HG02571 (cell line): ENCODE measurements around the gene SAE1.
A peak's percentile ranks its signal among the peaks of the same experiment; 100 is the strongest.
"Not testable (repeated sequence)": the region's sequence is repeated elsewhere in the genome, so short reads cannot be mapped to it uniquely, and the experiment has no call there.

Experiments
- ATAC-seq: cut with Tn5 transposase; IDR thresholded peaks from one replicate; pipeline ENCODE4 v1.9.1; 2021; ENCODE audit warnings: mild to moderate bottlenecking, moderate library complexity; ENCODE audit not compliant: unreplicated experiment

The SAE1 gene

DNA sequence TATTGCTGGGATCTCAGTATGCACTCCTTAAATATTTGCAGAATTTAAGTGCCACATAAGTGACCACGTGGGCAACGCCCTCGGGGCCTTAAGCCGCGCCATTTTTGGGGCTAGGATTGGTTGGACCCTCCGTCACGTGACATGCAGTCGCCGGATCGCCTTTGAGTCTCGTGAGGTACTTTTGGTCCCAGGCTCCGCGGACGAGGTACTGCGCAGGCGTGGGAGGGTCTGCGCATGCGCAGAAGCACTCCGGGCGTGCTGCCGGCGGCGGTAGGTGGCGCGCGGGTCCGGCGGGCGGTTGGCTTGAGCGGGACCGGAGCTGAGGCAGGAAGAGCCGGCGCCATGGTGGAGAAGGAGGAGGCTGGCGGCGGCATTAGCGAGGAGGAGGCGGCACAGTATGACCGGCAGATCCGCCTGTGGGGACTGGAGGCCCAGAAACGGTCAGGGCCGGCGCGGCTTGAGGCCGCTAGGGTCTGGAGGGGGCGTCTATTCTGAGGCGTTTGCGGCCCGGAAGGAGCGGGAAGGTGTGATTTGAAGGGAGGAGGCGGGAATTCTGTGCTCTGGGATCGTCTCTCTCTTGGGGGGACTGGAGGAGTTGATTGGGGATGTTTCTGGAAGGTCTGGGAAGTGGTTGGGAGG lies at the start of gene SAE1:
SAE1 (plus strand) TSS at position 247 of the 639 bp plus-strand sequence; CDS start at position 343, 96 bp downstream.
- ATAC-seq: peak; percentile 71

DNA sequence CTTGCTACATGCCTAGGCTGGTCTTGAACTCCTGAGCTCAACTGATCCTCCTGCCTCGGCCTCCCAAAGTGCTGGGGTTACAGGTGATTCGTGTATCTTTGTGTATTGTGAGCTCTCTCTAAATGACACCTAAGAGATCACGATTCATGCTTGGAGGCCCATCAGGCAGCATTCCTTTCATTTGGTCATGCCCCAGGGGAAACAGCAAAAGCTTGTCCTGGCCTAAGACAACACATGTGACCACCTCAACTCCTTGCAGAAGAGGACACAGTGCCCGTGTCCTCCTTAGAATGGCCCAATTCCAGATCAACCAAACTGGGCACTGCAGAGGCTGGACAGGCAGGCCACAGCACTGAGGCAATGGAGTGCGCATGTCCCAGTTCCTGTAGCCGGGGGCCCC lies 49.5 kb upstream of the SAE1 start:
- ATAC-seq: no peak

DNA sequence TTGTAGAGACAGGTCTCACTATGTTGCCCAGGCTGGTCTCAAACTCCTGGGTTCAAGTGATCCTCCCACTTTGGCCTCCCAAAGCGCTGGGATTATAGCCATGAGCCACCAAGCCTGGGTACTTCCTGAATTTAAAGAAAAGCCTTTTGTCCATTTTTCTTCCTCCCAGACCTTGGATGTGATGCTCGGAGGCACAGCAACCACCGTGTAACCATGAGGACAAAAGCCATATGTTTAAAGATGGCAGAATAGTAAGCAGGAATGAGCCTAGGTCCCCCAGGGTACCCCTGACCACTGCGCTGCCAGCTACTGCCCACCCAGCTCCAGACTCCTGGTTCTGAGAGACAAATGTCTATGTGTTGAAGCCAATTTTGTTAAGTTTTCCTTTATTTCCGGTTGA lies 48.1 kb upstream of the SAE1 start:
- ATAC-seq: no peak

DNA sequence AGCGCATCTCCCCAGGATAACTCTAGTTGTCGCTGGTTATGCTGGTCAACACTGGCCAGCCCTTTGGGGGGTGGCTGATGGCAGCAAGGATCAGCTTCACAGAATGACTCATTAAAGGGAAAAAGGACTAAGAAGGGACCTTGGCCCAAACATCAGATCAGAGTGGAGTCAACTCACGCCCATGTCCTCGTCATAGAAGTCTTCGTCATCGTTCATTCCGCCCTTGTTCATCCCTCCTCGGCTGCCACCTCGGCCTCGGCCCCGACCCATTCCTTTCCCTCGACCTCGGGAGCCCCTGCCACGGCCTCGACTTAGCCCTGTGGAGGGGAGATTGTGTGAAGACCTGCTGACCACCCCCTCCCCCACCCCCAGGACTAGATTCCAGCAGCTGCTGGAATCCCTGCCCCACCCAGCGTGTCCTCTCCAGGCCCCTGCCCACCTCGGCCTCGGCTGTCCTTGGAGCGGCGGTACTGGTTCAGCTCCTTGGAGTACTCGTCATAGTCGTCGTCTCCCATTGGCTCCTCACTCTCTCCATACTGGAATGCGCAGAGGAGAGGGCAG lies 45.7 kb upstream of the SAE1 start:
- ATAC-seq: no peak

DNA sequence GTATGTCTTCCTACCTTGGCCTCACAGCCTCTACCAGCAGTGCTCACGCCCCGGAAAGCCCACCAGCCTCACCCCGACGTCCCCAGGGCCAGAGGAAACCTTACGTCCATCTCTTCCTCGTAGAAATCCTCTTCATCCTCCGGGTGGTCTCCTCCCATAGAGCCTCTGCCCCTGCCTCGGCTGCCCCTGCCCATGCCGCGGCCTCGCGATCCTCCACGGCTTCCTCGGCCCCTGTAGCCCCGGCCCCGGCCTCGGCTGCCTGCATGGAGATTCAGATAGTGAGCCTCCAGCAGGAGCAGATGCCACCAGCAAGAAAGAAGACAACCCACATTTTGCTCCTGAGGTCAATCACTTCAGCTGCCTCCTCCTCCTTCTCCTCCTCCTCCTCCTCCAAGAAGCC lies 44.4 kb upstream of the SAE1 start:
- ATAC-seq: no peak

DNA sequence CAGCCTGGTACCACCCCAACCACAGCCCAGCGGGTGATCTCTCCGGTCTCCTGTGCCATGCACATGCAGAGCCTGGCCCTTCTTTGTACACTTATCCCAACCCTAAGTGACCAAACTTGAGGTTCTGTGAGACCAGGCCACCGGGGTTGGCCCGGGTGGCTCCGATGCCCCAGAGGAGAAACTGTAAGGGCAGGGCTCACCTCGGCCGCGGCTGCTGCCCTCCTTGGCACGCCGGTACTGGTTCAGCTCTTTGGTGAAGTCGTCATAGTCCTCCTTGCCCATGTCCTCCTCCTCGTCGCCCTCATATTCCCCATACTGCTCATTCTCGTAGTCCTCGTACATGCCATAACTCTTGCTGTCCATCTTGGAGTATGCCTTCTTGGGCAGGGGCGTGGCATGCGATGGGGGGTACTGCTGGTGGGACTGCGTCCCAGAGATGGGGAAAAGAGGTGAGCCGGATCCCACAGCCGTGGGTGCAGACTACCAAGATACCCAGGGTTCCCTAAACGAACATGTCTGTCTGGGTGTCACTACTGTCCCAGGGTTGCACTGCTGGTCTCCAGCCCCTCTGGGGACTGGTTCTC lies 40.8 kb upstream of the SAE1 start:
- ATAC-seq: no peak

DNA sequence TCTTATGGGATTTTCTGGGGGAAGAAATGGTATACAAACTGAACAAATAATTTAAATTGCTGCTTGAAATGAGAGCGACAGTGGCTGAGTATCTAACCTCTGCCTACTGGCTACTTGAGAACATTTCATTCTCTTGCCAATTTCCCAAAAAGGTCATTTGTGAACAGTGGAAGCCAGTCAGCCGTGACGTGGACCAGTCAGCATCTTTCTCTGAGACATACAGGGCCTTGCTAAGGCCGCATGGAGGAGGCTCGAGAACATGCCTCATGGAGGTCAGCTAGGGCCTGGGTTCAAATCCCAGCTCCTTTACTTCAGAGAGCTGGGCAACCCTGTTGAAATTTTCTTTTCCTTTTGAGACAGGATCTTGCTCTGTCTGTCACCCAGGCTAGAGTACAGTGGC lies 37.4 kb upstream of the SAE1 start:
- ATAC-seq: no peak

DNA sequence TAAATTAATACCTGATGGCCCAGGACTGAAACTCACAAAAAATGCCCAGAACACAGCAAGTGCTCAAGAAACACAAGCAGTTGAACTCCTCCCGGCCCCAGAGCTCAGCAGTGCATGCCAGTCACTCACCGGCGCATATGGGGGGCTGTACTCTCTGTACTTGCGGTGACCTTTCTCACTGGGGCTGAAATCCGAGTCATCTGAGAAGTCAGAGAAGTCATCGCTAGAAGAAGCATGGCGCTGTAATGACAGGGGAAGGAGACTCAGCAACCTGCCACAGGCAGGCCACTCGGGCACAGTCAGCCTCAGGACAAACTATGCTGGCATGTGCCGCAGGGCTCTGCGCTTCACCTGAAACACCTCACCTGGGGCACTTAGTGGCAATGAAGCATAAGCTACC lies 36.8 kb upstream of the SAE1 start:
- no peak for ATAC-seq

DNA sequence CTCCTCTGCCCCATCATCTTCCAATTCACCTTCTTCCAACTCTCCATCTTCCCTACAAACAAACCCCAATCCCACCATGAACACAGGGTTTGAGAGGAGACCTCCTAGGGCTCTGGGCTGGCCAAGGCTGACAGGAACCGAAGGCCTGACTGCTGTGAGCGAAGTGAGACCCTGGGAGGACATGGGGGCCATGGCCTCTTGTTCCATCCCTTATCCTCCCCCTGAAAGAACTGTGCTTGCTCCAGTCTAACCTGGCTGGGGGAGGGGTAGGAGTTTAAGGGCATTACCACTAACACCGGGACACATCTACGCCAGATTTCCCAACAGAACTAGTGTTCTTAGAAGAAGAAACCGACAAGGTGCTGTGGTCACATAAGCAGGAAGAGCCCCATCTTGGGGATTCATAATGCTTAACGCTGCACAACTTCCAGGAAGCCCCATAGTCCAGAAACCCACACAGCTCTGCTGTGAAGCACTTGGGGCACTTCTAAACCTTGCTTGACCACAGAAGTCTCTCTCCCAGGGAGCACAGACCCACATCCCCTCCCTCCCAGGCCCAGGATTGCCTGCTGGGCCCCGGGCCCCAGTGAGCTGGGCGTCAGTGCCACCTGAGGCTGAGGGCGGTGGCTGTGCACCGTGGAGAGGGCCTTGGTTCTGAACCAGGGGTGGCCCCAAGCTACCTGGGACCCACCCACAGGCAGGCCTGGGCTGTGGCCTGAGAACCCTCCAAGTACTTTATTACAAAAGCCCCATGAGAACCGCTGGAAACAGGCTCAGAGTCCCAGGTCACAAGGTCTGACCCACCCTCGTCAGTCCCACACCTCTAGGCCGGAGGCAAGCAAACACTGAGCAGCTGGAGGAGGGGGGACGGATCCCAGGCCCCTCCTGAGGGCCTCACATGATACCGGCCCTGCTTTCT lies 35.8 kb upstream of the SAE1 start:
- ATAC-seq: no peak

DNA sequence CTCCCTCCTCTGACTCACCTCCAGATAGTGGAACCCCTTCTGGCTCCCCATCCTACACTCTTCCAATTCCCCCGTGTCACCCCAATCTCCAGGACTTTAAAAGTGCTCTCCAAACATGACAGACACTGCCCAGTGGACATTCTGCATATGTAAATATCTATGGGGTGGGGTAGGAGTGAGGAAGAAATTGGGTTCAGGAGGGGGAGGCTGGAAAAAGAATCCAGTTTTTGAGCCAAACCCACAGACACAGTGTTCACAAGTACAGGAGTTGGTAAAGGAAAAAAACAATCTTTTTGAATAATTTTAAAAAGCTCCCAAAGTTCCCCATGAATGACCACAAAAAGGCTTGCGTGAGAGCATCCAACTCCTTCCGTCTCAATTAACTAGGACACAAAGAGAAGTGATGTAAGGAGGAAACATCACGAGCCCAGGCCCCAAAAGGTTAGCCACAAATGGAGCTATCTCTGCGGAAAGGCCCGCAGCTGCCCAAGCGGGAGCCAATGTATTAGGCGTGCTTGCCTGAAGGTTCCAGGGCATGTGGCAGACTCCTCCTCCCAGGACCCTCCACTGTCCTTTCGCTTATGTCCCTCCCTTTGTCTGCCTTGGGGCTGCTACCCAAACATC lies 35.0 kb upstream of the SAE1 start:
- ATAC-seq: no peak

DNA sequence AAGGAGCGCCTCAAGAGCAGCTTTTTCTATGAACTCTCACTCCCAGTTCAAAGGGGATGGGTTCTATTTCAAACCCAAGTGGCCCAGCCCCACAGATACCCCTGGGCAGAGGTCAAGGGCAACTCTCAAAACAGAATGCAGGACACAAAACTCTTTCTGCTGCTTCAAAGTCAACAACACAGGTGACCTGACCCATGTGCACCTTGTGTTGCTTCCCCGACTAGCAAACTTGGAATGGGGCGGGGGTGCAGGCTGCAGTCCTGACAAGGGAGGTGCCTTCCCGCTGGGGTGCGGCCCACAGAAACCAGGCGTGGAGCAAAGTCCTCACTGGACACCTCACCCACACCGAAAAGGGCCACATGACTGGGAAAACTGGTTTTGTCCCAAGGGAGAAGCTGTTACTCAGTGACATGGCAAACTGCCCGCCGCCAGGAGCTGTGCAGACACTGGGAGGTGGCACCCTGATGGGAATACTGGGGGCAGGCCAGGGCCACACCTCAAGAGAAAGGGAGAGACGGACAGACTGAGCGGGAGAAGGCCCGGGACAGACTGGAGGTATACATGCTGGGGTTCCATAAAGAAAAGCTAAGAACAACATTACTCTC lies 34.4 kb upstream of the SAE1 start:
- no peak for ATAC-seq

DNA sequence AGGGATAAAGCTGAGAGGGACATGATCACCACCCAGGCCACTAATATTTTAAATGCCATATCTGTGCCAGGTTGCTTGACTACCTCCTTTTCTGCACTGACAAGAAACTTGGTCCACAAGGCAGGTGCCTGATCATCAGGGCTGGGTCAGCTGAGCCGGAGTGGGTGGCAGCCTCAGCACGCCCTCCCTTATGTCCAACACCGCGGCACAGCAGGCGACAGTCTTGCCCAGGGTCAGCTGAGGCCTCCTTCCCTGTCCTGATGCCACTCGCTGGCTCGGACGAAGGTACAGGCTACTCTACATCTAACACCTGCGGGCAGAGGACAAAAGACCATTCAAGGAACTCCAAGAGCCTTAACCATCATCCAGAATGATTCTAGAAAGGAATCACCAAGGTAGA lies 33.9 kb upstream of the SAE1 start:
- no peak for ATAC-seq

DNA sequence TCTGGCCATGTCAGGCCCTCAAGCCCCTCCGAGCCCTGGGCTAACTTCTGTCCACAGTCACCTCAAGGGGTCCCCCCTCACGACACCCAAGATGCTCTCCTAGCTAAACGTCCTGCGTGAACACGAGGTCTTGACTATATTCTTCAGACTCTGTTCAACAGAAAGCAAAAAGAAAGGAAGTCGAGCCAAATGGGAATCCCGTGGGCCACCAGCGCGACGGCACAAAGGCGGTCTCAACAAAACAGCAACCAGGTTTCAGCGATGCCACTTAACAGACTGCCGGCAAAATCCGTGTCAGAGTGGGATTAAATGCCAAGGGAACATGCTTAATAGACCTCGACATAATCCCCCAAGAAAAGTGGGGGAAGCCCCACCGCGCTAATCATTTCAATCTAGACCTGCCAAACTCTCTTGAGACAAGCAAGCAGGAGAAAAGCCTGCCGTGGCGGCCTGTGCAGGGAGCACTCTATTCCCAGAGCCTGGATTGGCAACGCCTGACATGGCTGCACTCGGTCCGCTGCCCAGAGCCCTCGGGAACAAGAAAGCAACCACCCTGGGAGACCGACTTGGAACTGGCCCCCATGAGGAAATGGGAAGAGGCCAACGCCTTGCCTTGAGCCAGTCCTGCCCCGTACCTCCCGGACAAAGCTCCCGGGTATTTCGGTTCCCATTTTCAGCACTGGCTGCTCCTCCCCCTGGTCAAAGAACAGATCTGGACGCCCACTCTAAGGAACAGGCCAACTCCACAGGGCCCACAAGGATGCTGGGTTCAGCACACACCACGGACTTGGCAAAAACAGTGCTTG lies 33.0 kb upstream of the SAE1 start:
- ATAC-seq: no peak

DNA sequence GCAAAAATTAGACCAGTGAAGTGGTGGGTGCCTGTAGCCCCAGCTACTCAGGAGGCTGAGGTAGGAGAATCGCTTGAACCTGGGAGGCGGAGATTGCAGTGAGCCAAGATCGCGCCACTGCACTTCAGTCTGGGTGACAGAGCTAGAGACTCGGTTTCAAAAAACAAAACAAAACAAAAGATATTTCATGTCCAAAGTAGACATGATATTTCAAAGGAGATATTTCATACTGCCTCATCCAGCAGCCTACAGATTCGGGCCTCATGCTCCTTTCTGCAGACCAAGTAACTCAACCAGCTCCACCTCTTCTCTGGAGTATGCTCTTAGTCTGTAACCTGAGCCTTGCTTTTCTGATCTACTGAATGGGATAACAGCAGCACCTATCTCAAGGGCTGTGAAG lies 32.0 kb upstream of the SAE1 start:
- ATAC-seq: no peak

DNA sequence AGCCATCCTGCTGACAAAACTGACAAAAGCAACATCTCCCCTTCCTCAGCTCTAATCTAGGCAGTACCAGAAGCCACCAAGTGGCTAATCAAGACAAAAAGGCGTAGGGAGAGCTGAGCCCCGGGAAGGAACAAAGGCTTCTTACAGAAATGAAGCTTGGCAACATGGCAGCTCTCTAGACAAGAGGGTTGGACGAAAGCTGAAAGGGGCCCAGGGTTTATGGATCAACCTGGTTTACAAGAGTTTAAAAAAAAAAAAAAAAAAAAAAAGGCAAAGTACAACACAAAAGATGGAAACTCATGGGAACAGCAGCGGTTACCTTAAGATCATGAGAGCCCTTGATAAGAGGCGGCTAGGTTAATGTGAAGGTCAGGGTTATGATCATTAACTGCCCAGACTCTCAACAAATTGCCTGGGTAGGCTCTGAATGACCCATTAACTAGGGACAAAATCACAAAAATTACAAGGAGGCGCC lies 31.0 kb upstream of the SAE1 start:
- ATAC-seq: no peak

DNA sequence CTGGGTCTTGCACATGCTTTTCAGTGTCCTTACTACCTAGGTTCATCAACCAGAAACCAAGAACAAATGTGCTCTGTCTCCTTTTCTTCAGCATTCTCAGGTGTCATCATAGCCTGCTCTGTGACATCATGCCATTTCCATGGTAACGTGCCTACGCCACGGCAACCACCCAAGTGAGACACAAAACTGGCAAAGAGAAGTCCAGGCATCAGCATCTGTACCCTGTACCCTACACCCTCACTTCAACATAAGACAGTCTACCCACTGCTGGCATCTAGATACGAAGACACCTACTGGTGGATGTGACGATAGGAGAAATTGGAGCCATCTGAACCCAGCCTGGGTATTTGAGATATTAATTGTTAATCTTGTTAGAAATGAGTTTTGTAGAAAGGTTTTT lies 30.3 kb upstream of the SAE1 start:
- ATAC-seq: no peak

DNA sequence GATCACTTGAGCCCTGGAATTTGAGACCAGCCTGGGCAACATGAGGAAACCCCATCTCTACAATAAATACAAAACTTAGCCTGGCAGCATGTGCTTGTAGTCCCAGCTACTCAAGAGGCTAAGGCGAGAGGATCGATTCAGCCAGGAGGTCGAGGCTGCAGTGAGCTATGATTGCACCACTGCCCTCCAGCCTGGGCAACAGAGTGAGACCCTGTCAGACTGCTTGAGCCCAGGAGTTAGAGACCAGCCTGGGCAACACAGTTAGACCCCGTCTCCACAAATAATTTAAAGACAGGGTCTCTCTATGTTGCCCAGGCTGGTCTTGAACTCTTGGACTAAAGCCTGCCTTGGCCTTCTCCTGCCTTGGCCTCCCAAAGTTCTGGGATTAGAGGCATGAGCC lies 29.5 kb upstream of the SAE1 start:
- not testable (repeated sequence) for ATAC-seq

DNA sequence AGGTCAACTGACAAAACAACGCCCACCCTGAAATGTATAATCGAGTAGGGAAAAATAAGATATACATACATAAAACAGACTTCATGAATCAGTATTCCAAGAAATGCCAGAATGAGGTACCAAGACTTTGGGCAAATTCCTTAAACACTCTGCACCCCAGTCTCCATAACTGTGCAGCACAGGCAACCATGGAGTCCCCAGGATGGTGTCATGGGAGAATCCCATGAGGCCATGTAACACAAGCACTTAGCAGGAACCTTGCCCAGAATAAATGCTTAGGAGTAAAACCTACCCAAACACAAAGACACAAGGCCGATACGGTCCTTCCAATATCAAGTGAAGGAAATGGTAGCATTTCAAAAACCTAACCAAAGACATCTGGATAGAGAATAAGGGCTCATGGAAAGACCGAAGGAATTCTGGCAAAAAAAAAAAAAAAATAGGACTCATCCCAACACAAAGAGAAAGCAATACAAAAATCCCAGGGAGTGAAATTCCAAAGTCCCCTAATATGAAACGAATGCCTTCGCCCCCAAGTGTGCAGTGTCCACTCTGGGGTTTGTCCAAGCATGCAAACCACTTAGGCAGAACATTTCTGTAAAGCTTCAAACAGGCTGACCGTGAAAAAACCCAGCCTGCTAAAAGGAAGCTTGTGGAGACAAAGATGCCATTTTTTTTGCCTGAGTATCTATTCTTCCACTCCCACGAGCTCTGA lies 28.1 kb upstream of the SAE1 start:
- no peak for ATAC-seq

DNA sequence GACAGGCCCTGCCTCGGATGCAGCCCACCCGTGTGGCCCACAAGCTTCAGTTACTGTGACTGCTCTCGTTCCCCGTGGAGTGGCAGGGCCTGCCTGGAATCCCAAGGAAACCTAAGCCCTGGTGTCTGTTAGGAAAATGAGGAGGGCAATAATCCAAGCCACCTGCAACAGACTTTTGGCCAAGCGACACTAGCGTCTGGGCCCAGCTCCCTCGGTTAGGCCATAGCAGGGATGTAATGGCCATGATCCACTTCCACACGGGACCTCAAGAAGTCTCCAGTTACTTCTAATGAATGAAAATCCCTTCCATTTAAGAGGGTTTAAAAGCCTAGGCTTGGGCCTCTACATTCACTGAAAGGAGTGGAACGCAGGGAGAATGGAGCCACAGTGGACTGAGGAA lies 26.0 kb upstream of the SAE1 start:
- no peak for ATAC-seq
